K562 (cell line): ENCODE results near the gene MT1E. TPM values are rescaled to one million over a fixed set of nuclear protein-coding genes. Genes with fewer than 3 reads are reported as not detected.
A peak's percentile ranks its signal among the peaks of the same experiment; 100 is the strongest.

Experiments
- ATAC-seq: fragments of 200-7000 bp; cut with Tn5 transposase; 3 replicates; pipeline ENCODE4 v1.9.1; 2020; ENCODE audit warnings: moderate library complexity
- BruUV-seq: library from RNA; stranded (reverse); fragments of 400-500 nt; replicated peaks from 2 replicates; lab custom pipeline; 2021; lab: Mats Ljungman, UMichigan
- CTCF ChIA-PET: fragments of 300-600 bp; formaldehyde crosslinking; extraction: SDS; loops from one replicate; lab custom pipeline; 2021; ENCODE audit warnings: low intra/inter-chr PET ratio; lab: Yijun Ruan, JAX
- POLR2A ChIA-PET: fragments of 300-600, 350-650 bp; sonication (Branson Sonifier 250); formaldehyde crosslinking; extraction: SDS; loops from one replicate; lab custom pipeline; 2021; ENCODE audit warnings: antibody characterized with exemption, inconsistent platforms; lab: Yijun Ruan, JAX
- DNase-seq, 4 experiments: peaks; one replicate each; pipeline versions ENCODE4 v3.0.0 to v3.0.0-alpha.2; 2011 to 2018; ENCODE audit warnings: low spot score in 3 of 4, mixed read lengths in 3 of 4; ENCODE audit errors: extremely low read depth in 1 of 4
- FAIRE-seq: peaks from 2 replicates; lab custom pipeline; 2011; peaks lifted over from hg19 to GRCh38; lab: Jason Lieb, UNC
- H2AFZ ChIP-seq: 2 replicates; pipeline ENCODE4 v1.6.0; 2011; ENCODE audit warnings: low read depth, low read length, control low read depth, inconsistent platforms
- H3K27ac ChIP-seq: fragments of 200-600 bp; 3 replicates; pipeline ENCODE4 v1.8.0; 2011; ENCODE audit warnings: low read depth, mild to moderate bottlenecking, control low read depth, inconsistent platforms, low read length, moderate library complexity, mixed read lengths; ENCODE audit errors: extremely low read depth
- H3K27me3 ChIP-seq, 2 experiments: fragments of 300-600 bp in 1 of 2; 2 replicates in 1 of 2; 3 replicates in 1 of 2; pipeline versions ENCODE4 v1.6.0 to v1.8.0; 2011; ENCODE audit warnings: inconsistent platforms in 2 of 2, low read length in 2 of 2, mild to moderate bottlenecking in 1 of 2, mixed read lengths in 1 of 2, moderate library complexity in 1 of 2; ENCODE audit not compliant: control insufficient read depth in 2 of 2, insufficient read depth in 2 of 2
- H3K36me3 ChIP-seq: fragments of 300-600 bp; 3 replicates; pipeline ENCODE4 v1.8.0; 2011; ENCODE audit warnings: mild to moderate bottlenecking, low read length, inconsistent platforms; ENCODE audit not compliant: control insufficient read depth, insufficient read depth
- H3K4me1 ChIP-seq, 2 experiments: fragments of 200-600 bp in 1 of 2; replicated peaks in 1 of 2; 2 replicates in 1 of 2; 3 replicates in 1 of 2; pipeline versions ENCODE4 v1.5.1 to v1.8.0; 2011; ENCODE audit warnings: inconsistent platforms in 2 of 2, low read length in 2 of 2, mild to moderate bottlenecking in 1 of 2, mixed read lengths in 1 of 2, moderate library complexity in 1 of 2; ENCODE audit not compliant: control insufficient read depth in 2 of 2, insufficient read depth in 2 of 2
- H3K4me2 ChIP-seq: 2 replicates; pipeline ENCODE4 v1.6.1; 2011; ENCODE audit warnings: low read length, control low read depth, inconsistent platforms, mixed read lengths; ENCODE audit not compliant: insufficient read depth
- H3K4me3 ChIP-seq: fragments of 200-600 bp; sonication (generic), shearing (Covaris generic); 2 replicates; pipeline ENCODE4 v1.5.1; 2016; ENCODE audit warnings: control low read depth, inconsistent platforms
- H3K79me2 ChIP-seq: fragments of 200-600 bp; 3 replicates; pipeline ENCODE4 v1.8.0; 2011; ENCODE audit warnings: low read length, inconsistent platforms; ENCODE audit not compliant: control insufficient read depth, insufficient read depth
- H3K9ac ChIP-seq, 2 experiments: 2 replicates each; pipeline versions ENCODE4 v1.6.0 to v1.6.1; 2011; ENCODE audit warnings: low read depth in 2 of 2, low read length in 2 of 2, control low read depth in 1 of 2, inconsistent platforms in 1 of 2, mild to moderate bottlenecking in 1 of 2, mixed read lengths in 1 of 2; ENCODE audit not compliant: insufficient read depth in 1 of 2
- H3K9me1 ChIP-seq: one replicate; pipeline ENCODE4 v1.6.0; 2011; ENCODE audit warnings: inconsistent platforms, mild to moderate bottlenecking, low read length, moderate library complexity; ENCODE audit not compliant: control insufficient read depth, insufficient read depth
- H3K9me3 ChIP-seq: replicated peaks from 2 replicates; pipeline ENCODE4 v1.5.1; 2011; ENCODE audit warnings: low read depth, low read length, inconsistent platforms; ENCODE audit not compliant: control insufficient read depth, insufficient read depth
- H4K20me1 ChIP-seq: replicated peaks from 2 replicates; pipeline ENCODE4 v1.6.1; 2011; ENCODE audit warnings: low read length, inconsistent platforms, mixed read lengths; ENCODE audit not compliant: control insufficient read depth, insufficient read depth
- BCL6 ChIP-seq: fragments of 250-450 bp; sonication (Bioruptor Pico); IDR thresholded peaks from 2 replicates; pipeline ENCODE4 v1.4.0; 2020
- CEBPB ChIP-seq: fragments of 450-650 bp; IDR thresholded peaks from 2 replicates; pipeline ENCODE4 v1.6.1; 2016; ENCODE audit warnings: missing genetic modification characterization, missing compliant biosample characterization
- NR1H2 ChIP-seq: sonication (generic); formaldehyde crosslinking; IDR thresholded peaks from 2 replicates; pipeline ENCODE4 v1.4.0; 2020; ENCODE audit warnings: mild to moderate bottlenecking, missing genetic modification reagents
- SIX5 ChIP-seq, 2 experiments: IDR thresholded peaks; 2 replicates each; pipeline ENCODE4 v1.6.1; 2011; ENCODE audit warnings: low read length in 2 of 2, borderline replicate concordance in 1 of 2, low read depth in 1 of 2, mild to moderate bottlenecking in 1 of 2, moderate library complexity in 1 of 2; ENCODE audit not compliant: insufficient read depth in 1 of 2
- WGBS: fragments of 100-300 bp; shearing (Covaris generic); methylation state at CpG from one replicate; pipeline ENCODE4 v1.1.6; 2016; ENCODE audit warnings: low coverage, mixed read lengths; ENCODE audit not compliant: insufficient coverage; ENCODE audit errors: missing lambda C conversion rate; 5-methylcytosine and 5-hydroxymethylcytosine counted together
- in situ Hi-C: fragments of 300-500 bp; cut with MboI; formaldehyde crosslinking; loops from 4 replicates; pipeline ENCODE4 v1.15.0; 2018; ENCODE audit warnings: inconsistent platforms, mixed read lengths
- intact Hi-C: fragments of 100-400 bp; cut with micrococcal nuclease; formaldehyde crosslinking; loops from 2 replicates; pipeline ENCODE4 v1.14.2; 2022
- polyA plus RNA-seq, 8 experiments: library from polyadenylated mRNA; depleted of rRNA in 4 of 8; stranded (reverse) in 5 of 8; unstranded in 3 of 8; fragments of >200 nt; fragmentation: Nextera tagmentation in 2 of 8; fragmentation: Illumina TruSeq in 1 of 8; extraction: Ambion mirVana in 2 of 8; extraction: Trizol in 1 of 8; gene quantifications; 2 replicates each; pipeline versions ENCODE4 v1.2.1 to v1.2.3, GENCODE V29; 2011 to 2014; ENCODE audit warnings: inconsistent platforms in 1 of 8, missing spikeins in 1 of 8
- total RNA-seq, 7 experiments: library from RNA; depleted of rRNA in 6 of 7; stranded (reverse); fragments of >200 nt in 6 of 7; fragmentation: Illumina TruSeq in 2 of 7; extraction: Trizol in 2 of 7; gene quantifications; 2 replicates each; pipeline versions ENCODE4 v1.2.1 to v1.2.3, GENCODE V29; 2011 to 2021; ENCODE audit warnings: low replicate concordance in 1 of 7
- TF ChIP-seq, protein P1 (sequence below): fragments of 150-350 bp; conservative IDR thresholded peaks from 2 replicates; pipeline ENCODE4 v1.6.1; 2014; ENCODE audit warnings: low read length

The MT1E gene
- total and polyA plus RNA-seq, 9 of the 15 experiments (the other 6 are each of a cell fraction or from before 2014, with no cell fraction given) = 0.29 to 0.81 (median 0.46) TPM; not detected in 3

DNA sequence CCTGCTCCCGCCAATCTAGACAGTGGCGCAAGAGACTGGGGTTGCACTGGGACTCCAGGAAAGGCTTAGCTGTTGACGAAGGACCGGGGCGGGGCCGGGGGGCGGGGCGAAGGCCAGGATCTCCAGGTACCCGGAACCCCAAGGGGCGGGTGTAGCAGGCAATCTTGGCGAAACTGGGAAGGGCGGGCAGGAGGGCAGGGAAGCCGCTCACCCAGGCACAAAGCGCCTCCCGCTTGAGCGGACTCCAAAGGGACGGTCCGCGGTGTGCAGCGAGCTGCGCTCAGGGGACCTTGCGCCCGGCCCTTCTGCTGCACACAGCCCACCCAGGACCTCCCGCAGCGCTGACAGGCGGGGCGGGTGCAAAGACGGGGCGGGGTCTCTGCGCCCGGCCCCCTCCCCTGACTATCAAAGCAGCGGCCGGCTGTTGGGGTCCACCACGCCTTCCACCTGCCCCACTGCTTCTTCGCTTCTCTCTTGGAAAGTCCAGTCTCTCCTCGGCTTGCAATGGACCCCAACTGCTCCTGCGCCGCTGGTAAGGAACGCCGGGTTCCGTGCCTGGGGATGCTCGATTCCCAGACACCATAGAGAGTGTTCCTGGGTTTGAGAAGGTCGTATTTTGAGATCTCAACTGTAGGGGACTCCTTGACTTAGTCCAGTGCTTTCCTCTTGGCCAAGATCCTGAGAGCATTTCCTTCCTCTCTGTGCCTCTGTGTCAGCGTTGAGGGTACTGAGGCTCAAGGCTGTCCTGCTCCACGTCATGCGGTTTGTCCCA lies 32.2 kb downstream of the MT1E start, which contains the start of gene MT1F:
Gene MT1F, plus strand, starts transcription at position 405 of the 772 bp plus-strand sequence. Its CDS starts 100 bp downstream, at position 505.
- Histone ChIP-seq H3K27ac (no peak within 1 kb of the TSS), H3K79me2 (no peaks in the 10 kb centered on the region), H3K36me3 (no peaks in the 10 kb centered on the region)
- peak; percentile 92 for ATAC-seq
- TF ChIP-seq NR1H2 (CRISPR knock-in tag) (no peak), CEBPB (tag) (peak; percentile 60; the same call in 1 of the 2 replicates), BCL6 (CRISPR knock-in tag) (no peak), SIX5 (IDR thresholded peaks at IDR 0.05; ENCODE audit: borderline replicate concordance in 1 of 2, insufficient read depth in 1 of 2, low read depth in 1 of 2, low read length in 2 of 2) (no peak)
- TF ChIP-seq, protein P1, sequence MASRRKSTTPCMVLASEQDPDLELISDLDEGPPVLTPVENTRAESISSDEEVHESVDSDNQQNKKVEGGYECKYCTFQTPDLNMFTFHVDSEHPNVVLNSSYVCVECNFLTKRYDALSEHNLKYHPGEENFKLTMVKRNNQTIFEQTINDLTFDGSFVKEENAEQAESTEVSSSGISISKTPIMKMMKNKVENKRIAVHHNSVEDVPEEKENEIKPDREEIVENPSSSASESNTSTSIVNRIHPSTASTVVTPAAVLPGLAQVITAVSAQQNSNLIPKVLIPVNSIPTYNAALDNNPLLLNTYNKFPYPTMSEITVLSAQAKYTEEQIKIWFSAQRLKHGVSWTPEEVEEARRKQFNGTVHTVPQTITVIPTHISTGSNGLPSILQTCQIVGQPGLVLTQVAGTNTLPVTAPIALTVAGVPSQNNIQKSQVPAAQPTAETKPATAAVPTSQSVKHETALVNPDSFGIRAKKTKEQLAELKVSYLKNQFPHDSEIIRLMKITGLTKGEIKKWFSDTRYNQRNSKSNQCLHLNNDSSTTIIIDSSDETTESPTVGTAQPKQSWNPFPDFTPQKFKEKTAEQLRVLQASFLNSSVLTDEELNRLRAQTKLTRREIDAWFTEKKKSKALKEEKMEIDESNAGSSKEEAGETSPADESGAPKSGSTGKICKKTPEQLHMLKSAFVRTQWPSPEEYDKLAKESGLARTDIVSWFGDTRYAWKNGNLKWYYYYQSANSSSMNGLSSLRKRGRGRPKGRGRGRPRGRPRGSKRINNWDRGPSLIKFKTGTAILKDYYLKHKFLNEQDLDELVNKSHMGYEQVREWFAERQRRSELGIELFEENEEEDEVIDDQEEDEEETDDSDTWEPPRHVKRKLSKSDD = no peak
- TF ChIP-seq, all 486 proteins: peak for 1
- Histone ChIP-seq H3K27me3 (peaks cover 31 to 73% of the 10 kb centered on the region in 2 experiments; a peak in 4 of 5 replicates), H3K4me3 (peak within 1 kb of the TSS; percentile 32), H3K9me3 (no peaks in the 10 kb centered on the region), H3K9me1 (peaks cover 2% of the 10 kb centered on the region), H2AFZ (peak within 1 kb of the TSS; percentile 51), H3K9ac (no peak within 1 kb of the TSS; a peak in 1 of 4 replicates), H4K20me1 (peaks cover 6% of the 10 kb centered on the region; the same call in 1 of the 2 replicates), H3K4me2 (peak within 1 kb of the TSS; percentile 63), H3K4me1 (peaks cover 0 to 7% of the 10 kb centered on the region in 2 experiments; a peak in 2 of 5 replicates)
- 7% methylated on average over 25 of the region's 46 CpGs for WGBS
- intact Hi-C loops (no loop called here), in situ Hi-C loops (no loop called here)
- peak; percentile 62 to 85 (median 74) for DNase-seq
- peak; percentile 56 for FAIRE-seq
- CTCF ChIA-PET = no interaction called here
- POLR2A ChIA-PET = no interaction called here
- no TSS peak for BruUV-seq
